ENCODE measurements around the gene SLC25A26.

SLC25A26 gene

DNA sequence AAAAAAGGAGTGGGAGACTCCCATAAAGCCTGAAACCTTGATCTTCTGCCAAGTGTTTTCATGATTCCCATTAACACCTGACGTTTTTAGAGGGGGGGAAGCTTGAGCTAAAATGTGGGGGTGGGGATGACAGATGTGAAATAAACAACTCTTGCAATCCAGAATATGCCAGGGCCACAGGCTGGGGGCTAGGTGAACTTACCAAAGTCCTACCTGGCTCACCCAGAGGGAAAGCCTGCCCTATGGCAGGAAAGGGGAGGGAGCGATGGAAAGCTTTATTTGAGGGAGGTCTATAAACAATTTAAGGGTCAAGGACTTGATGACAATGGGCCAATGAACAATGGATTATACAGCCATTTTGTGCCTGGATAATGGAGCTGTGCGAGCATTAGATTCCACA is 171.7 kb downstream of the SLC25A26 start:
- in situ Hi-C loops (cut with HindIII; ENCODE audit: low pct_unique_long_range_greater_than_20kb, low sequenced_read_pairs) = no loop called here
- no peak for TF ChIP-seq JUND (IDR thresholded peaks at IDR 0.05; ENCODE audit: low read depth)
- DNase-seq (ENCODE audit: low read depth in 1 of 2, low spot score in 1 of 2) = no peak

DNA sequence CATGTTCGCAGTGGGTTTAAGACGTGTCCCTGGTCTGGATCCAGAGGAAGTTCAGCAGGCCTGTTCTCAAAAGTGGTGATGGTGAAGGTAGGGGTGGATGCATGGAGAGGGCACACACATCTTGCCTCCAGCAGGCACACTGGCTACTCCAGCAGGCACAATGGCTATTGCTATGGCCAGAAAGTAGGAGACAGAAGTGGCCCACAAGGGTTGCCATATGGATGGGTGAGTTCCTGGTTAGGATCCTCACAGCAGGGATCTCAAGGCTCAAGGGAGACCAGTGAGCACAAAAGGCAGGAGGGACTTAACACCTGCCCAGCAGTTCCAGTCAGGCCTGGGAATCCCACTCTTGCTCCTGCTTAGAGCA is 172.1 kb downstream of the SLC25A26 start:
- DNase-seq (ENCODE audit: low read depth in 1 of 2, low spot score in 1 of 2) = no peak
- in situ Hi-C loops (cut with HindIII; ENCODE audit: low pct_unique_long_range_greater_than_20kb, low sequenced_read_pairs) = no loop called here
- TF ChIP-seq JUND (IDR thresholded peaks at IDR 0.05; ENCODE audit: low read depth) = no peak

GRCh38 chr3:66393333-66394005 is 172.7 kb downstream of the SLC25A26 start:
- in situ Hi-C loops (cut with HindIII; ENCODE audit: low pct_unique_long_range_greater_than_20kb, low sequenced_read_pairs) = no loop called here
- no peak for DNase-seq (ENCODE audit: low read depth in 1 of 2, low spot score in 1 of 2)
- TF ChIP-seq JUND (IDR thresholded peaks at IDR 0.05; ENCODE audit: low read depth) = no peak

GRCh38 chr3:66394019-66394752 is 173.4 kb downstream of the SLC25A26 start:
- no peak for TF ChIP-seq JUND (IDR thresholded peaks at IDR 0.05; ENCODE audit: low read depth)
- in situ Hi-C loops (cut with HindIII; ENCODE audit: low pct_unique_long_range_greater_than_20kb, low sequenced_read_pairs) = no loop called here
- DNase-seq (ENCODE audit: low read depth in 1 of 2, low spot score in 1 of 2) = no peak

GRCh38 chr3:66394753-66395249 is 174.0 kb downstream of the SLC25A26 start:
- no peak for DNase-seq (ENCODE audit: low read depth in 1 of 2, low spot score in 1 of 2)
- no peak for TF ChIP-seq JUND (IDR thresholded peaks at IDR 0.05; ENCODE audit: low read depth)
- in situ Hi-C loops (cut with HindIII; ENCODE audit: low pct_unique_long_range_greater_than_20kb, low sequenced_read_pairs) = no loop called here

DNA sequence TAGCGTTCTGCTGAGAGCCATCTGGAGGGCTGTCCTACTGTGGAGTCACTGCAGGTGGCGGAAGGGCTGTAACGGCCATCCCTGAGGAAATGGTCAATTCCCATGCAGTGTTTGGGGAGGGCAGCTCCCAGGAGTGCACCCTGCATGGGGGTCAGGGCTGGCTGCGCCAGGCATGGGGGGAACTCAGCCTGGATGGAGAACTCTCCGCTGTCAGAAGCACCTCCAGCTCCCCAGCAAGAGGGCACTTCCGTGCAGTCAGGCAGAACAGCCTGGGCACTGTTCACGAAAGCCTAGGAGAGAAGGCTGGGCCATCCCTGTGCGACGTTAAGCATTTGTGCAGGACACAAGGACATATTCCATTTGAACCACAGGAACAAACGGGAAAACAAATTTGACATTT is 174.8 kb downstream of the SLC25A26 start:
- no peak for DNase-seq (ENCODE audit: low read depth in 1 of 2, low spot score in 1 of 2)
- in situ Hi-C loops (cut with HindIII; ENCODE audit: low pct_unique_long_range_greater_than_20kb, low sequenced_read_pairs) = no loop called here
- no peak for TF ChIP-seq JUND (IDR thresholded peaks at IDR 0.05; ENCODE audit: low read depth)

GRCh38 chr3:66396161-66396760 is 175.5 kb downstream of the SLC25A26 start:
- in situ Hi-C loops (cut with HindIII; ENCODE audit: low pct_unique_long_range_greater_than_20kb, low sequenced_read_pairs) = no loop called here
- no peak for DNase-seq (ENCODE audit: low read depth in 1 of 2, low spot score in 1 of 2)
- TF ChIP-seq JUND (IDR thresholded peaks at IDR 0.05; ENCODE audit: low read depth) = no peak

DNA sequence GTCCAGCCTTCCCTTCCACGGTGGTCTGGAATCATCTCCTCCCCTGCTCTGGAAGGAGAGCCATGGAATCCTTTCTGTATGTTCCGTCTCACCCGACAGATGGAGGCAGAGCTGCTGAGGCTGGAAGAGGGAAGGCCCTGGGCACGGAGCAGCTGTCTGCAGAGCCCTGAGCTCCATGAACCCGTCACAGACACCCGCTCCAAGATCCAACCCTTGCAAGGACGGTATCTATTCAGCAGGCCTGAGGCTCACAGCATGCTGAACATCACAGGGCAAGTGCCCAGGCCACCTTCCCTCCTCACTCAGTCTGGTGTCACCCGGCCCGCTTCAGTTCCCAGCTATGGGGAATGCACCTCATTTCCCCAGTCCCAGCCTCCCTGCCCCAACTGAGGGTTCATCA is 176.1 kb downstream of the SLC25A26 start:
- in situ Hi-C loops (cut with HindIII; ENCODE audit: low pct_unique_long_range_greater_than_20kb, low sequenced_read_pairs) = no loop called here
- no peak for TF ChIP-seq JUND (IDR thresholded peaks at IDR 0.05; ENCODE audit: low read depth)
- DNase-seq (ENCODE audit: low read depth in 1 of 2, low spot score in 1 of 2) = no peak

DNA sequence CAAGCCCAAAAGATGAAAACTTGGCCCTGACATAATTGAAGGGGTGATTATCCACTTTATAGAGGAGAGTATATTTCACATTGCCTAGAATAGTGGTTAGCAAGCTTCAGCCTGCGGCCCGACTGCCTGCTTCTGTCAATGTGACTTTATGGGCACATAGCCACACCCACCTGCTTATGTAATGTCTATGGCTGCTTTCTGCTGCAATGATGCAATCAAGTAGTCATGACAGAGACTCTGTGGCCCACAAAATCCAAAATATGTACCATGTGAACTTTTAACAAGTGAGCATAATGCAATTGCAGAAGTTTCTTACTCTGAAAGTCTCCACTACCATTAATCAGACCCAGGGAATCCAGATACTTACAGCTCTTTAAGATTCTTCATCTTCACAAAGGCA is 176.9 kb downstream of the SLC25A26 start:
- in situ Hi-C loops (cut with HindIII; ENCODE audit: low pct_unique_long_range_greater_than_20kb, low sequenced_read_pairs) = no loop called here
- no peak for DNase-seq (ENCODE audit: low read depth in 1 of 2, low spot score in 1 of 2)
- no peak for TF ChIP-seq JUND (IDR thresholded peaks at IDR 0.05; ENCODE audit: low read depth)

DNA sequence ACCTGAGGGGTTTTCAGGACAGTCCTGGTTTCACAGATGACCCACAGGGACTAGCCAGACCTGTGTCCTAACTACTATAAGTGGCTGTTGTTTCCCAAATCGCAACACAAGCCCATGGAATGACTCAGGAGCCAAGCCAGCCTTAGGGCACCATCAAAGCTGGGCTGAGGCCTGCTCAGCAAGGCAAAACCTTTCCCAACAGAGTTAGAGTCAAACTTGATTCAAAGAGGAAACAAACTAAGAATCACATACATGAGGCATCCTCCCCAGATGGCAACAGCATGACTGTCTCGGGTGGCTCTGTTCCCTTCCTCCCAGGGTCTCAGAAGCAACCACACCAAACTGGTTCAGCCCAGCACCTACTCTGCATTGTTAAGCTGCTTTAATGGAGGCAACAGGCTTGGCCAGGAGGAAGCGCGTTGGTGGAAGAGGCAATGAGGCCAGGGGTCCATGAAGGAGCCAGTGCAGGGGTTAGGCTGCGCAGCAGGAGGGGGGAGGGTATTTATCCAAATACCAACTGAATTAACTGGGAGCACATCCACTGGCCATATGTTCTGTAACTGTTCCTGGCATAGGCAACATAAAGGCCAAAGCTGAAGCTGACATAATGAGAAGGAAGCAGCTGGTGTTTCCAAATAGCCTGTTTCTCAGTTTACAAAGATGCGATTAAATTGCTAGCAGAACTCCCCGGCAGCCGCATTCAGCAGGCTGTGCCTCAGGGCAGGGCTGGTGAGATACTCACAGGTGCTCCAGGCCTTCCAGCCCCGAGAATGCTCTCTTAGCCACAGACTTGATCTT is 177.6 kb downstream of the SLC25A26 start:
- in situ Hi-C loops (cut with HindIII; ENCODE audit: low pct_unique_long_range_greater_than_20kb, low sequenced_read_pairs) = no loop called here
- TF ChIP-seq JUND (IDR thresholded peaks at IDR 0.05; ENCODE audit: low read depth) = no peak

DNA sequence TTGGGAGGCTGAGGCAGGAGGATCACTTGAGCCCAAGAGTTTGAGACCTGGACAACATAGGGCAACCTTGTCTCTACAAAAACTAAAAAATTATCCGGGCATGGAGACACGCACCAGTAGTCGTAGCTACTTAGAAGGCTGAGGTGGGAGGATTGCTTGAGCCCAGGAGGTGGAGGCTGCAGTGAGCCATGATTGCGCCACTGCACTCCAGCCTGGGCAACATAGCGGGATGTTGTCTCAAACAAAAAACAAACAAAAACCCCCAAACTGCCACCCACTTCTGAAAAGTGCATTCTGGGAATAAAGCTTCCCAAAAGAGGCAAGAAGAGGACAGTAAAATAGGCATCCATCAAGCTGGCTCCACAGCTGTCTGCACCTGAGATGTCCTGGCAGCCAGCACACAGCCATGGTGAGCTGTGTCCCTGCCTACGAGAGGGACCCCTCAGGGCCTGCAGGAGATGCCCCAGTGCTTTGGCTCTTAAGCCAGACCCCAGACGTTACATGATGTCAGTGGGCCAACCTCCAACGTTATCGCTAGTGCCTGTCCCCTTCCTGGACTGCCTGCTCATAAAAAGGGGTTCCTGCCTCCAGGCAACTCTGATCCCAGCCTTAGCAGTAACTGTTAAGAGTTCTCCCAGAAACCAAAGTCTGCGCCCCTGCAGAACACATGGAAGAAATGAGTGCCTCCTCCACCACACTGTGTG is 178.9 kb downstream of the SLC25A26 start:
- DNase-seq (ENCODE audit: low read depth in 1 of 2, low spot score in 1 of 2) = no peak
- no peak for TF ChIP-seq JUND (IDR thresholded peaks at IDR 0.05; ENCODE audit: low read depth)
- in situ Hi-C loops (cut with HindIII; ENCODE audit: low pct_unique_long_range_greater_than_20kb, low sequenced_read_pairs) = no loop called here

More for the DNA sequence above, 177.6 kb downstream of the SLC25A26 start:
- no peak for DNase-seq (ENCODE audit: low read depth in 1 of 2, low spot score in 1 of 2)

Data from T47D (cell line).